SK-N-SH (cell line): ENCODE measurements around the gene NUP107.

Experiments used
- CTCF ChIP-seq: fragments of 200-600 bp; sonication (generic); IDR thresholded peaks from 2 replicates; pipeline ENCODE4 v1.6.1; 2017; ENCODE audit warnings: antibody characterized with exemption, mild to moderate bottlenecking, moderate library complexity
- ELF1 ChIP-seq: IDR thresholded peaks from 2 replicates; pipeline ENCODE4 v1.4.0; 2012
- EZH2phosphoT487 ChIP-seq: fragments of 200-600 bp; sonication (generic); IDR thresholded peaks from 2 replicates; pipeline ENCODE4 v1.6.1; 2017; ENCODE audit warnings: low read depth, mixed run types, mild to moderate bottlenecking, antibody characterized with exemption, moderate library complexity, borderline replicate concordance
- FOXJ3 ChIP-seq: sonication (generic); formaldehyde crosslinking; IDR thresholded peaks from 2 replicates; pipeline ENCODE4 v1.5.1; 2020; ENCODE audit warnings: mild to moderate bottlenecking, missing genetic modification reagents
- NRF1 ChIP-seq: IDR thresholded peaks from 2 replicates; pipeline ENCODE4 v1.6.1; 2012; ENCODE audit warnings: low read depth, mild to moderate bottlenecking, low read length
- PBX3 ChIP-seq: IDR thresholded peaks from 2 replicates; pipeline ENCODE4; 2012
- RAD21 ChIP-seq: IDR thresholded peaks from 2 replicates; pipeline ENCODE4 v1.6.1; 2012; ENCODE audit warnings: mild to moderate bottlenecking, low read length
- REST ChIP-seq: IDR thresholded peaks from 2 replicates; pipeline ENCODE4 v1.6.1; 2012; ENCODE audit warnings: mild to moderate bottlenecking, low read depth, low read length, moderate library complexity

GRCh38 chr12:68667291-68667690 is 19.5 kb upstream of the NUP107 start:
- TF ChIP-seq NRF1 (no peak), CTCF (no peak), EZH2phosphoT487 (no peak), RAD21 (no peak), REST (no peak), ELF1 (no peak), PBX3 (no peak), FOXJ3 (CRISPR knock-in tag) (no peak)
